ENCODE measurements around the gene PRR15. TPM values are rescaled to one million over a fixed set of nuclear protein-coding genes. Genes with fewer than 3 reads are reported as not detected.

PRR15 gene
- total RNA-seq, 3 donors from 2014 or later (not counting 1 experiment from before 2014, with no cell fraction given) = not detected

GRCh38 chr7:29592866-29593265, 29.2 kb downstream of the PRR15 start:
- ATAC-seq (no peak), DNase-seq (no peak)
- Mint-ChIP-seq H3K36me3 (no peaks in the 10 kb centered on the region), H3K27ac (no peak overlapping the region), H3K4me3 (no peak overlapping the region), H3K9me3 (no peaks in the 10 kb centered on the region), H3K4me1 (peaks cover 11% of the 10 kb centered on the region in 2 donors), H3K27me3 (ENCODE audit: low read depth in 2 of 2) (peaks cover 0 to 17% of the 10 kb centered on the region in 2 donors)
- no peaks in the 10 kb centered on the region for H3K4me1 ChIP-seq (ENCODE audit: control insufficient read depth, insufficient read depth, low read length)
- intact Hi-C loops (cut with micrococcal nuclease) = loop anchor here (1.0 kb wide), 1 partner anchor 20 kb away; no protein-coding TSS in a partner anchor
- no peaks in the 10 kb centered on the region for H3K36me3 ChIP-seq (ENCODE audit: control insufficient read depth, insufficient read depth, low read length)
- no peaks in the 10 kb centered on the region for H3K9me3 ChIP-seq (ENCODE audit: control insufficient read depth, insufficient read depth, low read length)
- WGBS (ENCODE audit: insufficient coverage) = 63% methylated on average over 2 of the region's 2 CpGs
- H3K27me3 ChIP-seq (ENCODE audit: control insufficient read depth, insufficient read depth, low read length) = no peaks in the 10 kb centered on the region
- TF ChIP-seq CTCF (IDR thresholded peaks at IDR 0.05) = no peak
- H3K4me3 ChIP-seq (ENCODE audit: low read length) = no peak overlapping the region
- H3K27ac ChIP-seq (ENCODE audit: low read length) = no peak overlapping the region

GRCh38 chr7:29593459-29593858, 29.8 kb downstream of the PRR15 start:
- H3K27me3 ChIP-seq (ENCODE audit: control insufficient read depth, insufficient read depth, low read length) = no peaks in the 10 kb centered on the region
- no peak for TF ChIP-seq CTCF (IDR thresholded peaks at IDR 0.05)
- DNase-seq = no peak
- no peaks in the 10 kb centered on the region for H3K36me3 Mint-ChIP-seq
- ATAC-seq = no peak
- H3K27ac ChIP-seq (ENCODE audit: low read length) = no peak overlapping the region
- H3K9me3 Mint-ChIP-seq = no peaks in the 10 kb centered on the region
- no peaks in the 10 kb centered on the region for H3K9me3 ChIP-seq (ENCODE audit: control insufficient read depth, insufficient read depth, low read length)
- no peak overlapping the region for H3K4me3 ChIP-seq (ENCODE audit: low read length)
- H3K4me3 Mint-ChIP-seq = no peak overlapping the region
- no peak overlapping the region for H3K27ac Mint-ChIP-seq
- peaks cover 0 to 17% of the 10 kb centered on the region in 2 donors for H3K27me3 Mint-ChIP-seq (ENCODE audit: low read depth in 2 of 2)
- H3K4me1 Mint-ChIP-seq = peaks cover 9% of the 10 kb centered on the region in 2 donors
- intact Hi-C loops (cut with micrococcal nuclease) = no loop called here
- no peaks in the 10 kb centered on the region for H3K4me1 ChIP-seq (ENCODE audit: control insufficient read depth, insufficient read depth, low read length)
- no peaks in the 10 kb centered on the region for H3K36me3 ChIP-seq (ENCODE audit: control insufficient read depth, insufficient read depth, low read length)

GRCh38 chr7:29596593-29597178, 33.1 kb downstream of the PRR15 start:
- H3K9me3 Mint-ChIP-seq = no peaks in the 10 kb centered on the region
- no peak for TF ChIP-seq CTCF (IDR thresholded peaks at IDR 0.05)
- intact Hi-C loops (cut with micrococcal nuclease) = no loop called here
- H3K4me3 Mint-ChIP-seq = no peak overlapping the region
- Histone ChIP-seq H3K27ac (ENCODE audit: low read length) (no peak overlapping the region), H3K27me3 (ENCODE audit: control insufficient read depth, insufficient read depth, low read length) (no peaks in the 10 kb centered on the region), H3K4me3 (ENCODE audit: low read length) (no peak overlapping the region), H3K4me1 (ENCODE audit: control insufficient read depth, insufficient read depth, low read length) (no peaks in the 10 kb centered on the region), H3K36me3 (ENCODE audit: control insufficient read depth, insufficient read depth, low read length) (no peaks in the 10 kb centered on the region), H3K9me3 (ENCODE audit: control insufficient read depth, insufficient read depth, low read length) (no peaks in the 10 kb centered on the region)
- peaks cover 6 to 31% of the 10 kb centered on the region in 2 donors for H3K27me3 Mint-ChIP-seq (ENCODE audit: low read depth in 2 of 2)
- DNase-seq = no peak
- no peaks in the 10 kb centered on the region for H3K4me1 Mint-ChIP-seq
- no CpG with 5 or more reads among the region's 3 CpGs for WGBS (ENCODE audit: insufficient coverage)
- no peak overlapping the region for H3K27ac Mint-ChIP-seq
- no peaks in the 10 kb centered on the region for H3K36me3 Mint-ChIP-seq
- no peak for ATAC-seq

- Mint-ChIP-seq H3K4me3 (no peak overlapping the region), H3K4me1 (no peaks in the 10 kb centered on the region), H3K9me3 (no peaks in the 10 kb centered on the region), H3K27me3 (ENCODE audit: low read depth in 2 of 2) (peaks cover 6 to 31% of the 10 kb centered on the region in 2 donors), H3K36me3 (no peaks in the 10 kb centered on the region), H3K27ac (no peak overlapping the region)
- WGBS (ENCODE audit: insufficient coverage) = 97% methylated on average over 2 of the region's 2 CpGs
- no peak for ATAC-seq
- H3K4me1 ChIP-seq (ENCODE audit: control insufficient read depth, insufficient read depth, low read length) = no peaks in the 10 kb centered on the region
- DNase-seq = no peak
- H3K27ac ChIP-seq (ENCODE audit: low read length) = no peak overlapping the region
- intact Hi-C loops (cut with micrococcal nuclease) = no loop called here
- no peak for TF ChIP-seq CTCF (IDR thresholded peaks at IDR 0.05)
- H3K9me3 ChIP-seq (ENCODE audit: control insufficient read depth, insufficient read depth, low read length) = no peaks in the 10 kb centered on the region
- no peaks in the 10 kb centered on the region for H3K36me3 ChIP-seq (ENCODE audit: control insufficient read depth, insufficient read depth, low read length)
- no peaks in the 10 kb centered on the region for H3K27me3 ChIP-seq (ENCODE audit: control insufficient read depth, insufficient read depth, low read length)
- no peak overlapping the region for H3K4me3 ChIP-seq (ENCODE audit: low read length)
Observed at GRCh38 chr7:29597266-29597665, 33.6 kb downstream of the PRR15 start.
